ENCODE measurements around the gene ATOSA.

The ATOSA gene

GRCh38 chr15:52672661-52673060 lies 6.5 kb downstream of the ATOSA start:
- Histone ChIP-seq H3K9ac (ENCODE audit: low read depth, low read length) (no peak overlapping the region), H3K4me1 (ENCODE audit: insufficient read depth, low read length) (peaks cover 24% of the 10 kb centered on the region), H3K27me3 (ENCODE audit: insufficient read depth, low read length, poor library complexity) (no peaks in the 10 kb centered on the region), H3K36me3 (ENCODE audit: insufficient read depth, low read length) (peaks cover 24% of the 10 kb centered on the region; the same call in 1 of the 2 replicates), H2AFZ (ENCODE audit: low read depth, low read length) (no peak overlapping the region), H3K27ac (ENCODE audit: low read length) (no peak overlapping the region), H3K4me3 (ENCODE audit: low read depth in 1 of 2, low read length in 2 of 2) (no peak overlapping the region), H4K20me1 (ENCODE audit: insufficient read depth, low read length) (no peaks in the 10 kb centered on the region; the same call in 1 of the 2 replicates), H3K79me2 (ENCODE audit: insufficient read depth, low read length) (peaks cover 18% of the 10 kb centered on the region; the same call in 1 of the 2 replicates), H3K4me2 (ENCODE audit: insufficient read depth, low read length) (no peak overlapping the region), H3K9me3 (ENCODE audit: insufficient read depth, low read length, severe bottlenecking) (no peaks in the 10 kb centered on the region)
- ATAC-seq (ENCODE audit: insufficient read depth, low read depth) (no peak), DNase-seq (no peak)
- TF ChIP-seq EZH2 (IDR thresholded peaks at IDR 0.05; ENCODE audit: borderline replicate concordance, low read depth, low read length, severe bottlenecking) (no peak), CTCF (IDR thresholded peaks at IDR 0.05; ENCODE audit: borderline replicate concordance, extremely low read depth, low read length, poor library complexity, severe bottlenecking) (no peak)

GRCh38 chr15:52670087-52670486 lies 9.1 kb downstream of the ATOSA start:
- Histone ChIP-seq H3K36me3 (ENCODE audit: insufficient read depth, low read length) (peaks cover 20% of the 10 kb centered on the region; the same call in 1 of the 2 replicates), H3K4me2 (ENCODE audit: insufficient read depth, low read length) (no peak overlapping the region), H3K27me3 (ENCODE audit: insufficient read depth, low read length, poor library complexity) (no peaks in the 10 kb centered on the region), H2AFZ (ENCODE audit: low read depth, low read length) (no peak overlapping the region), H3K79me2 (ENCODE audit: insufficient read depth, low read length) (peaks cover 3% of the 10 kb centered on the region; the same call in 1 of the 2 replicates), H3K27ac (ENCODE audit: low read length) (no peak overlapping the region), H4K20me1 (ENCODE audit: insufficient read depth, low read length) (no peaks in the 10 kb centered on the region; the same call in 1 of the 2 replicates), H3K9me3 (ENCODE audit: insufficient read depth, low read length, severe bottlenecking) (no peaks in the 10 kb centered on the region), H3K4me3 (ENCODE audit: low read depth in 1 of 2, low read length in 2 of 2) (no peak overlapping the region), H3K9ac (ENCODE audit: low read depth, low read length) (no peak overlapping the region), H3K4me1 (ENCODE audit: insufficient read depth, low read length) (0 out of 2 replicates have a peak, but pooled peaks cover 1% of the 10 kb centered on the region)
- DNase-seq (no peak), ATAC-seq (ENCODE audit: insufficient read depth, low read depth) (no peak)
- TF ChIP-seq CTCF (IDR thresholded peaks at IDR 0.05; ENCODE audit: borderline replicate concordance, extremely low read depth, low read length, poor library complexity, severe bottlenecking) (no peak), EZH2 (IDR thresholded peaks at IDR 0.05; ENCODE audit: borderline replicate concordance, low read depth, low read length, severe bottlenecking) (no peak)

GRCh38 chr15:52668133-52668532 lies 11.1 kb downstream of the ATOSA start:
- H3K4me3 ChIP-seq (ENCODE audit: low read depth in 1 of 2, low read length in 2 of 2): no peak overlapping the region
- H3K79me2 ChIP-seq (ENCODE audit: insufficient read depth, low read length): no peaks in the 10 kb centered on the region
- DNase-seq (no peak), ATAC-seq (ENCODE audit: insufficient read depth, low read depth) (no peak)
- no peaks in the 10 kb centered on the region for H3K9me3 ChIP-seq (ENCODE audit: insufficient read depth, low read length, severe bottlenecking)
- H3K9ac ChIP-seq (ENCODE audit: low read depth, low read length): no peak overlapping the region
- H2AFZ ChIP-seq (ENCODE audit: low read depth, low read length): no peak overlapping the region
- no peaks in the 10 kb centered on the region for H3K27me3 ChIP-seq (ENCODE audit: insufficient read depth, low read length, poor library complexity)
- TF ChIP-seq CTCF (IDR thresholded peaks at IDR 0.05; ENCODE audit: borderline replicate concordance, extremely low read depth, low read length, poor library complexity, severe bottlenecking): no peak
- TF ChIP-seq EZH2 (IDR thresholded peaks at IDR 0.05; ENCODE audit: borderline replicate concordance, low read depth, low read length, severe bottlenecking): no peak
- no peaks in the 10 kb centered on the region; the same call in 1 of the 2 replicates for H4K20me1 ChIP-seq (ENCODE audit: insufficient read depth, low read length)
- H3K4me1 ChIP-seq (ENCODE audit: insufficient read depth, low read length): no peaks in the 10 kb centered on the region
- H3K27ac ChIP-seq (ENCODE audit: low read length): no peak overlapping the region
- H3K36me3 ChIP-seq (ENCODE audit: insufficient read depth, low read length): peaks cover 17% of the 10 kb centered on the region; the same call in 1 of the 2 replicates
- no peak overlapping the region for H3K4me2 ChIP-seq (ENCODE audit: insufficient read depth, low read length)

Measured in DND-41 (cell line).